NCI-H2227 treated with DMSO at 0.1 percent for 48 hours (cell line): ENCODE measurements around the gene C9orf40.

Experiments
- DNase-seq: peaks from one replicate; lab custom pipeline; 2025; lab: John Stamatoyannopoulos, UW

Gene C9orf40

DNA sequence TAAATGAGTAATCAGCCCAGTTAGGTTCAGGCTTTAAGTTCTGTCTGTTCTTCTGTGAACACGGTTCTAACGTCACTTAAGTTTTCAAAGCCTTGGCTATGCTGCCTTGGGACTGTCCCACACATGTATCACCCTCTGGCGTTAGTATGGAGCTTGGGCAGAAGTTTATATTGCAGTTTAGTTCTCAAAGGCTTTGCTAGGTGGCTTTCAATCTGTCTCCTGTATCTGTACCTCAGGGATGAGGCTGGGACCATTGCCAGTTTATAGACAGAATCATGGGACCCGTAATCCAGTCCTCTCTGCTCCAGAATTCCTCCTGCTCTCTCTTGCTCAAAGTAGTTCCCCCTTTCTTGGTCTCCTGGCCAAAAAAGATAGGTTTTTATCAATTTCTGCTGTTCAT lies 12.1 kb downstream of the C9orf40 start:
- no peak for DNase-seq

DNA sequence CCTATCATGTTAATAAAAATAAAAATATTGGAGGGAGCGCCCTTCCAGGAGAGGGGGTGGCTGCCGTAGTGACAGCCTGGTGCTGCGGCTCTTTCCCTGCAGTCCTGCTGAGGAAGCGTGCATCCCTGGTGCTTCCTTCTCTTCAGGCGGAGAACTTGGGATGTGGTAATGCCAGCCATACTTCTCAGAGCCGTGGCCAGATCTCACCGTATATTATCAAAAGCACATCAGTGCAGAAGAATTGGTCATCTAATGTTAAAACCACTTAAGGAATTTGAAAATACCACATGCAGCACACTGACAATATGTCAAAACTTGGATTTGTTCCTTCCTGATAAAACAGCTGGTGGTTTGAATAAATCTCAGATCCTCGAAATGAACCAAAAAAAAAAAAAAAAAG lies 17.7 kb downstream of the C9orf40 start:
- no peak for DNase-seq

DNA sequence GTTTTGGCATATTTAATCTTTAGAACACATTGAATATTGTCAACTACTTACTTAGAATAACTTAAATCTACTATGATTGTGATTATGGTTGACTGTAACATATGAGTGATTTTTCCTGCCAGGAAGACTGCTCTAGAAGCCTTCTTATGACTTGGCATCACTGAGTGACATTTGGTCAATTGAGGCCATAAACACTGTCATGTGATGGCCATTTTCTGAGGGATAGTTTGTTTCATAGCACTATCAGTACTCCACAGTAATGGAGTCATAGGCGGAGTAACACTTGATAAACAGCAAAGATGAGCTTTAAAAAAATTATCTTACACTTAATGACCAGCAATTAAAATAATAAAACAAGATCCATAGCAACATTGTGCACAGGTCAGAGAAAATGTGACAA lies 31.0 kb downstream of the C9orf40 start:
- no peak for DNase-seq

DNA sequence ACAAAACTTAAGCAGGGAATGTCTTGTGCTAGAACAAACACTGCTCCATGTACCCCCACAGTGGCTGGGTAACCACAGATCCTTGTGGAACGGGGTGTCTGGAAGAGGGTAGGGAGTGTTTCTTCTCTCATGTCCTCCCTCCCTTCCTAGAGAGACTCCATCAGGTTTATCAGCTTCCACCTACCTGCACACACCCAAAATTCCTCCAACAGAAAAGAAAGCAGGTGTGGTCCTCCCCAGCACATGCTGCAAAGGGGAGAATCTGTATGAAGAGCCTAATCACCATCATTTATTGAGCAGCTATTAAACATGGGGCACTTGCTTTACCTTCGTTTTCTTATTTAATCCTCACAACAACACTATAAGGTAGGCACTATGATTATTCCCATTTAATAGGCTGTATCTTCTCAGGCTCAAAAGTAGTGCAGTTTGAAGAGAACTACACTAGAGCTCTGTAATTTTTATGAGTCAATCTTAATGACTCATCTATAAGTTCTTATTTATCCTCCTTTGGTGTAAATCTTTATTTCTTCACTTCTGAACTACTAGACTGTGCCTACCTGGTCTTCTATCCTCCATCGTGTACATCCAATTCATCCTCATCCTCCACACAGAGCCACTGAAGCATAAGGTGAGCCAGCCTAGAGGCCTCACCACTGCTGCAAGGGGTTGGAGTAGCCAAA lies 31.6 kb downstream of the C9orf40 start:
- no peak for DNase-seq

DNA sequence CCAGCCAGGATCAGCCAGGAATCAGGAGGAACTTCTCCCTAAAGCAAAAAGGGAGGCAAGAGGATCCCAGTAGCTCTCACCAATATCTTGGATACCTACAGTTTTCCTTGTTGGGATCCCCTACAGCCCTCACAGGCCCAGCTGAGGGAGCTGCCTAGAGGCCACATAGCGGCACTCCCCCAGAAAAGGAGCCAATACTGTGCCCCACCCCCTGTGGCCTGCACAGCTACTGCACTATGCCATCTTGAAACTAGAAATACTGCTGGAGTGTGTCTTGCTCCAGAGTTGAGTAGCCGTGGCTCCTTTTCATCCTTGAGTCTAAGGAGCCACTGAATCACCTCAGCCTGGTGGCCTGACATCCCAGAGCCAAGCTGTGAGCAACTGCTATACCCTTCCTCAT lies 42.7 kb downstream of the C9orf40 start:
- no peak for DNase-seq

DNA sequence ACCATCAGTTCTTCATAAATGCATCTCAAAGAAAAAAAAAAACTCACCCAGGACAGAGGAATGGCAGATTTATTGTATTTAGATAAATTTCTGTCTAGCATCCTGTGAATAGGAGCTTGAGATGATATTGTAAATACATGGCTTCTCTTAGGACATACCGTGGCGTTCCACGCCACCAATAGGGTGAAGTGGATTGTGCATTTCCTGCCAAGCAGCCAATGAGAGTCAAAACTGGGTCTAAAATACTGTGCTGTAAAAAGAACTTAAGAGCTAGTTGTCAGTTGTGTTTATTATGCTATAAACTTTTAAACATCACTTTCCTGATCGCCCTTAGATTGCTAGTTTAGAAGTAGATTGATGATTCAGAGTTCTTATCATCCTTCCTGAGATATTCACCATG lies 44.0 kb downstream of the C9orf40 start:
- DNase-seq: no peak

DNA sequence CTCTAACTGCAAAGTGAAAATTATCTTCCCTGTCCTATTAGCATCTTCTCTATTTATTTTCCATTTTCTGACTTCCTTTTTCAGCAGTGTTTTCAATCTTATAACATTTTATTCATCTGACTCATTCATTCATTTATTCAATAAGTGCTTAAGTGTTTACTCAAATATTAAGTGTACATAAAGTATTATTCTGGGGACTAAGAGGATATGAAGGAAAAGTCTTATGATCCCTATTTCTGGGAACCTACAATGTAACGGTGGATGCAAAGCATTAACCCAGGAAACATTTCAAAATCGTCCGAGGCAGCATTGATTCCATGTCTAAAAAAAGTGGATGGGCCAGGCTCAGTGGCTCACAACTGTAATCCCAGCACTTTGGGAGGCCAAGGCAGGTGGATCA lies 45.6 kb downstream of the C9orf40 start:
- DNase-seq: no peak

DNA sequence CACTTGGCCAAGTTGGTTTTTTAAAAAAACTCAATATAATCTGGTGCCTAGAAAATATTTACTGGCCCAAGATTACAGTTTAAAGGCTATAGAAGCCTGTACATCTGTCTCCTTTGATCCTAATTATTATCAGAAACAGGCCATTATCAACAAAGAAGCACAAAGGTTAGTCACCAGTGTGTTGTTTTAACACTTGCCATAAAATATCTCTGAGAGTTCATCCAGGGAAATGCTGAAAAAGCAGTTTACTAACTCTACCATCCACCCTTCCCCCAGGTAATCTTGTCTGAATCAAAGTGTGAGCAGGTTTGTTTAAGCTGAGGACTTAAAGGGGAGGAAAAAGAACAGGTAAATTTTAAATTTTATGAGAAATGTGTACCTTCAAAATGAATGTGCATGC lies 51.7 kb downstream of the C9orf40 start:
- DNase-seq: no peak
